Activated CD8-positive, alpha-beta memory T cell treated with anti-CD3 and anti-CD28 coated beads, Interleukin-2, amount 10 ng/mL, durations not matched to agents 7 days and 5 days (primary cell): ENCODE results near the gene SH3BGRL3. TPM values are rescaled to one million over a fixed set of nuclear protein-coding genes. Genes with fewer than 3 reads are reported as not detected.

Source experiments
- total RNA-seq, 2 experiments: library from RNA; stranded (reverse); gene quantifications; one replicate each; pipeline ENCODE4 v1.2.3, GENCODE V29; 2021

Gene SH3BGRL3
- total RNA-seq, 2 experiments from 2014 or later, result 562 to 632 TPM

Other genes with a start within 250 kb of the SH3BGRL3 start
- not detected for gene SLC30A2, start 234.0 kb upstream of the SH3BGRL3 start, total RNA-seq
- gene TRIM63, start 212.5 kb upstream of the SH3BGRL3 start, total RNA-seq, result not detected
- gene PDIK1L, start 168.3 kb upstream of the SH3BGRL3 start, total RNA-seq, result 10 to 100 TPM; 18.3 to 20.2 TPM
- not detected for gene FAM110D, start 121.0 kb upstream of the SH3BGRL3 start, total RNA-seq
- gene C1orf232, start 111.1 kb upstream of the SH3BGRL3 start, total RNA-seq, result not detected
- 10 to 100 TPM; 40.1 to 48.1 TPM for gene ZNF593, start 110.2 kb upstream of the SH3BGRL3 start, total RNA-seq
- not detected for gene ZNF593OS, start 108.3 kb upstream of the SH3BGRL3 start, total RNA-seq
- gene CNKSR1, start 102.6 kb upstream of the SH3BGRL3 start, total RNA-seq, result 1 to 10 TPM; 1.4 to 1.5 TPM
- under 1 TPM in 1 of 2 experiments, not detected in 1; 0.15 TPM for gene CATSPER4, start 89.5 kb upstream of the SH3BGRL3 start, total RNA-seq
- 10 to 100 TPM; 42.0 to 56.3 TPM for gene CEP85, start 45.9 kb upstream of the SH3BGRL3 start, total RNA-seq
- gene UBXN11, start 26.6 kb downstream of the SH3BGRL3 start, total RNA-seq, result 10 to 100 TPM; 27.7 to 39.3 TPM
- 100 to 1,000 TPM; 951 to 971 TPM for gene CD52, start 37.9 kb downstream of the SH3BGRL3 start, total RNA-seq
- 1 to 10 TPM; 5.7 to 8.6 TPM for gene CRYBG2, start 74.0 kb downstream of the SH3BGRL3 start, total RNA-seq
- gene ZNF683, start 92.7 kb downstream of the SH3BGRL3 start, total RNA-seq, result 10 to 100 TPM in 1 of 2 experiments, 1 to 10 TPM in 1; 7.0 to 26.3 TPM
- gene LIN28A, start 130.7 kb downstream of the SH3BGRL3 start, total RNA-seq, result not detected
- gene DHDDS, start 152.2 kb downstream of the SH3BGRL3 start, total RNA-seq, result 10 to 100 TPM; 49.2 to 54.0 TPM
- 100 to 1,000 TPM; 743 to 915 TPM for gene HMGN2, start 192.4 kb downstream of the SH3BGRL3 start, total RNA-seq
- 100 to 1,000 TPM; 158 to 181 TPM for gene RPS6KA1, start 249.7 kb downstream of the SH3BGRL3 start, total RNA-seq